HG02798 (cell line): Measurements from ENCODE around the gene COPG1.

Source experiments
- ATAC-seq: cut with Tn5 transposase; IDR thresholded peaks from one replicate; pipeline ENCODE4 v1.9.1; 2021; ENCODE audit warnings: mild to moderate bottlenecking; ENCODE audit not compliant: unreplicated experiment, poor library complexity

COPG1 gene

DNA sequence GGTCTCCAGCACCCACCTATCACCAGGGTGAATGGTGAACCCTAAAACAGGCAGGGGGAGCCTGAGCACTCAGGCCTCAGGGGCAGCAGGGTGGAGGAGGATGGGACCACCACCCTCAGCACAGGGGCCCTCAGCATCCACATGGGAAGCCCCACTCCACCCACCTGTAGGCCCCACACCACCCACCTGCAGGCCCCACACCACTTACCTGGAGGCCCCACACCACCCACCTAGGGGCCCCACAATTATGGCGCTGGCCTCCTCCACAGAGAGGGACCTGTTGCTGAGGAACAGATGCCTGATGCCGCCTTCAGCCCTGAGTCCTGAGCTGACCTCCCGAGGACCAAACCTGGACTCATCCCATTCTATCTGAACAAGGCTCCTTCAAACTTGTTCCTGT lies 76.0 kb downstream of the COPG1 start:
- no peak for ATAC-seq

DNA sequence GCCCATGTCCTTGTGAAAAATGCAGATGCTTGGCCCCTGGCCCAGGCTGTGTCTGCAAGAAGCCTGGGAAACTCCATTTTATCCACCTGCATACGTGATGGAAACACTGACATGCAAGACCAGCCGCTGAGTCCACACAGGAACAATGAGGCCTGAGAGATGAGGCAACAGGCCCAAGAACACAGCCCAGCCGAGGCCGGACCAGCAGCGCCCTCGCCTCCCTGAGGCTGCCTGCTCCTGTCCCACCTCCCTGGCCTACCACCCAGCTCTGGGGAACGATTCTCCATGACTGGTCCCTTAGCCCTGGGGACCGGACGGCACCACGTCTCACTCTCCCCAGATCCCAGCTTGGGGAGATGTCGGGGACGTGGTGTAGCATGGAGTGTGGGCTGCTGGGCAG lies 76.7 kb downstream of the COPG1 start:
- no peak for ATAC-seq

GRCh38 chr3:129326595-129326994 lies 77.2 kb downstream of the COPG1 start:
- ATAC-seq, result no peak
